GM12801 (cell line): ENCODE data around the gene ACMSD.

Experiments
- TF ChIP-seq, protein P1 (sequence below): IDR thresholded peaks from one replicate; pipeline ENCODE4 v1.5.1; 2011; ENCODE audit warnings: control low read depth; ENCODE audit not compliant: insufficient read length; ENCODE audit errors: extremely low read depth

The ACMSD gene

GRCh38 chr2:134944975-134945374 is 106.6 kb downstream of the ACMSD start:
- TF ChIP-seq, protein P1, sequence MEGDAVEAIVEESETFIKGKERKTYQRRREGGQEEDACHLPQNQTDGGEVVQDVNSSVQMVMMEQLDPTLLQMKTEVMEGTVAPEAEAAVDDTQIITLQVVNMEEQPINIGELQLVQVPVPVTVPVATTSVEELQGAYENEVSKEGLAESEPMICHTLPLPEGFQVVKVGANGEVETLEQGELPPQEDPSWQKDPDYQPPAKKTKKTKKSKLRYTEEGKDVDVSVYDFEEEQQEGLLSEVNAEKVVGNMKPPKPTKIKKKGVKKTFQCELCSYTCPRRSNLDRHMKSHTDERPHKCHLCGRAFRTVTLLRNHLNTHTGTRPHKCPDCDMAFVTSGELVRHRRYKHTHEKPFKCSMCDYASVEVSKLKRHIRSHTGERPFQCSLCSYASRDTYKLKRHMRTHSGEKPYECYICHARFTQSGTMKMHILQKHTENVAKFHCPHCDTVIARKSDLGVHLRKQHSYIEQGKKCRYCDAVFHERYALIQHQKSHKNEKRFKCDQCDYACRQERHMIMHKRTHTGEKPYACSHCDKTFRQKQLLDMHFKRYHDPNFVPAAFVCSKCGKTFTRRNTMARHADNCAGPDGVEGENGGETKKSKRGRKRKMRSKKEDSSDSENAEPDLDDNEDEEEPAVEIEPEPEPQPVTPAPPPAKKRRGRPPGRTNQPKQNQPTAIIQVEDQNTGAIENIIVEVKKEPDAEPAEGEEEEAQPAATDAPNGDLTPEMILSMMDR: no peak

GRCh38 chr2:134946073-134946472 is 107.7 kb downstream of the ACMSD start:
- TF ChIP-seq, protein P1: no peak

- TF ChIP-seq, protein P1: no peak
Observed at GRCh38 chr2:134949981-134950708, 111.7 kb downstream of the ACMSD start.

GRCh38 chr2:134950886-134951285 is 112.5 kb downstream of the ACMSD start:
- TF ChIP-seq, protein P1: no peak
